ENCODE data around the gene PLAC1. TPM values are rescaled to one million over a fixed set of nuclear protein-coding genes. Genes with fewer than 3 reads are reported as not detected.

The PLAC1 gene
- total RNA-seq, 1 donor from 2014 or later = 14.5 TPM

DNA sequence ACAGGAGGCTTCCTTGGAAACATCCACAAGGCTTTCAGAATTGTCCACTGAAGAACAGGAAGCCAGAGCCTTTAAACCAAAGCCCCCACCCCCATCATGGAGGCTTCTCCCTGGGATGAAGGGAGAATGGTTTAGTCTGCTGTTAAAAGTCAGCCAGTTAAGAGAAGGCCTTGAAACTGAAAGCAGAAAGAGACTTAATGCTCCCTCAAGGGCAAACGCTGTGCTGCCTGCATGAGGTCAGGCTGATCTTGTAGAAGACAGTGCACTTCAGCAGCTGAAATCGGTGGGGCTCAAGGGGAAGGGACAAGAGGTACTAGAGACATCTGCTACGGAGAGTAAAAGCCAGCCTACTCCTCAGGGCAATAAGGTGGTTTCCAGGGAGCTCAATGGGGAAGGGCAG is 129.3 kb downstream of the PLAC1 start:
- no peaks in the 10 kb centered on the region for H3K36me3 Mint-ChIP-seq
- H3K27ac Mint-ChIP-seq = no peak overlapping the region
- H3K9me3 Mint-ChIP-seq = peaks cover 19% of the 10 kb centered on the region
- TF ChIP-seq, protein P1, sequence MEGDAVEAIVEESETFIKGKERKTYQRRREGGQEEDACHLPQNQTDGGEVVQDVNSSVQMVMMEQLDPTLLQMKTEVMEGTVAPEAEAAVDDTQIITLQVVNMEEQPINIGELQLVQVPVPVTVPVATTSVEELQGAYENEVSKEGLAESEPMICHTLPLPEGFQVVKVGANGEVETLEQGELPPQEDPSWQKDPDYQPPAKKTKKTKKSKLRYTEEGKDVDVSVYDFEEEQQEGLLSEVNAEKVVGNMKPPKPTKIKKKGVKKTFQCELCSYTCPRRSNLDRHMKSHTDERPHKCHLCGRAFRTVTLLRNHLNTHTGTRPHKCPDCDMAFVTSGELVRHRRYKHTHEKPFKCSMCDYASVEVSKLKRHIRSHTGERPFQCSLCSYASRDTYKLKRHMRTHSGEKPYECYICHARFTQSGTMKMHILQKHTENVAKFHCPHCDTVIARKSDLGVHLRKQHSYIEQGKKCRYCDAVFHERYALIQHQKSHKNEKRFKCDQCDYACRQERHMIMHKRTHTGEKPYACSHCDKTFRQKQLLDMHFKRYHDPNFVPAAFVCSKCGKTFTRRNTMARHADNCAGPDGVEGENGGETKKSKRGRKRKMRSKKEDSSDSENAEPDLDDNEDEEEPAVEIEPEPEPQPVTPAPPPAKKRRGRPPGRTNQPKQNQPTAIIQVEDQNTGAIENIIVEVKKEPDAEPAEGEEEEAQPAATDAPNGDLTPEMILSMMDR (IDR thresholded peaks at IDR 0.05; ENCODE audit: unreplicated experiment) = no peak
- H3K27me3 Mint-ChIP-seq (ENCODE audit: low read depth) = no peaks in the 10 kb centered on the region
- no peak overlapping the region for H3K4me3 Mint-ChIP-seq
- no peak for DNase-seq (ENCODE audit: low spot score in 2 of 2, unreplicated experiment in 2 of 2)
- H3K4me1 Mint-ChIP-seq = no peaks in the 10 kb centered on the region

GRCh38 chrX:134526399-134526798 is 131.9 kb downstream of the PLAC1 start:
- no peak for DNase-seq (ENCODE audit: low spot score in 2 of 2, unreplicated experiment in 2 of 2)
- Mint-ChIP-seq H3K4me1 (no peaks in the 10 kb centered on the region), H3K36me3 (no peaks in the 10 kb centered on the region), H3K27me3 (ENCODE audit: low read depth) (no peaks in the 10 kb centered on the region), H3K4me3 (no peak overlapping the region), H3K9me3 (peaks cover 14% of the 10 kb centered on the region), H3K27ac (no peak overlapping the region)
- TF ChIP-seq, protein P1 (IDR thresholded peaks at IDR 0.05; ENCODE audit: unreplicated experiment) = no peak

DNA sequence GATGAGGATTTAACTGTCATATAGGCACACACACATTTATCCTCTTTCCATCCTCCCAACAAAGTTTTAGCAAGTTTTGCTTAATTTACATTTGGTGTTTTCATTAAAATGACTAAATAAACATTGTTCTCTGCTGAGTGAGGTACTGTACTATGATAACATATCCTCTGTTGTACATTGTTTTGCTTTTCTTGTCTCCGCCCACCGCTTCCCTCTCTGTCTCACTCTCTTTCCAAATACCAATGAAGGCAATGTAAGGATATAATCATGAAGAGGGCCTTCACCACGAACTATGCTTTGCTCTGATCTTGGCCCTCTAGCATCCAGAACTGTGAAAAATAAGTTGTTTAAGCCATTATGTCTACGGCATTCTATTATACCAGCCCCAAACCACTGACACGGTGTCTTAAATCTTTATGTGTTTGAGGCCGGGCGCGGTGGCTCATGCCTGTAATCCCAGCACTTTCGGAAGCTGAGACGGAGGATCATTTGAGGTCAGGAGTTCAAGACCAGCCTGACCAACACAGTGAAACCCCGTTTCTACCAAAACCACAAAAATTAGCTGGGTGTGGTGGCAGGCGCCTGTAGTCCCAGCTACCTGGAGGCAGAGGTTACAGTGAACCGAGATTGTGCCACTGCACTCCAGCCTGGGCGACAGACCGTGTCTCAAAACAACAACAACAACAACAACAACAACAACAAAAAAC is 133.0 kb downstream of the PLAC1 start:
- DNase-seq (ENCODE audit: low spot score in 2 of 2, unreplicated experiment in 2 of 2) = no peak
- no peak overlapping the region for H3K27ac Mint-ChIP-seq
- peaks cover 13% of the 10 kb centered on the region for H3K9me3 Mint-ChIP-seq
- H3K27me3 Mint-ChIP-seq (ENCODE audit: low read depth) = no peaks in the 10 kb centered on the region
- H3K36me3 Mint-ChIP-seq = peaks cover 4% of the 10 kb centered on the region
- H3K4me3 Mint-ChIP-seq = no peak overlapping the region
- no peaks in the 10 kb centered on the region for H3K4me1 Mint-ChIP-seq
- TF ChIP-seq, protein P1 (IDR thresholded peaks at IDR 0.05; ENCODE audit: unreplicated experiment) = no peak

DNA sequence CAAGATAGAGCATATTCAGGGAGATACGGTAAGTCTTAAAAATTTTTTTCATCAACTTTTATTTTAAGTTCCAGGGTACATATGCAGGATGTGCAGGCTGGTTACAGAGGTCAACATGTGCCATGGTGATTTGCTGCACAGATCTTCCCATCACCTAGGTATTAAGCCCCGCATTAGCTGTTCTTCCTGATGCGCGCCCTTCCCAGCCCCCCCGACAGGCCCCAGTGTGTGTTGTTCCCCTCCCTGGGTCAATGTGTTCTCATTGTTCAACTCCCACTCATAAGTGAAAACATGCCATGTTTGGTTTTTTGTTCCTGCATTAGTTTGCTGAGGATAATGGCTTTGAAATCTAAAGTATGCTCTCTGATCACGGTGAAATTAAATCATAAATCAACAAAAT is 134.1 kb downstream of the PLAC1 start:
- H3K9me3 Mint-ChIP-seq = peaks cover 21% of the 10 kb centered on the region
- H3K4me1 Mint-ChIP-seq = no peaks in the 10 kb centered on the region
- H3K36me3 Mint-ChIP-seq = peaks cover 4% of the 10 kb centered on the region
- no peaks in the 10 kb centered on the region for H3K27me3 Mint-ChIP-seq (ENCODE audit: low read depth)
- DNase-seq (ENCODE audit: low spot score in 2 of 2, unreplicated experiment in 2 of 2) = no peak
- H3K27ac Mint-ChIP-seq = no peak overlapping the region
- TF ChIP-seq, protein P1 (IDR thresholded peaks at IDR 0.05; ENCODE audit: unreplicated experiment) = no peak
- no peak overlapping the region for H3K4me3 Mint-ChIP-seq

GRCh38 chrX:134520860-134521390 is 137.3 kb downstream of the PLAC1 start:
- Mint-ChIP-seq H3K9me3 (peaks cover 22% of the 10 kb centered on the region), H3K4me1 (no peaks in the 10 kb centered on the region), H3K4me3 (no peak overlapping the region), H3K27ac (no peak overlapping the region), H3K36me3 (peaks cover 5% of the 10 kb centered on the region), H3K27me3 (ENCODE audit: low read depth) (no peaks in the 10 kb centered on the region)
- no peak for DNase-seq (ENCODE audit: low spot score in 2 of 2, unreplicated experiment in 2 of 2)
- TF ChIP-seq, protein P1 (IDR thresholded peaks at IDR 0.05; ENCODE audit: unreplicated experiment) = no peak

Small RNA genes lying within 50 kb of the gene (microRNA-seq; reads per million reads assigned to microRNA genes)
- gene MIR424 = 22,036 reads per million, percentile 98 among the genes with 10 or more reads in this experiment
- gene MIR450A1 = 23.2 reads per million, percentile 45 among the genes with 10 or more reads in this experiment
- gene MIR450A2 = 29.0 reads per million, percentile 49 among the genes with 10 or more reads in this experiment
- gene MIR450B = 141 reads per million, percentile 64 among the genes with 10 or more reads in this experiment
- 661 reads per million, percentile 77 among the genes with 10 or more reads in this experiment for gene MIR503
- gene MIR542 = 574 reads per million, percentile 75 among the genes with 10 or more reads in this experiment

Other genes with a start within 250 kb of the PLAC1 start
- gene HPRT1, start 198.3 kb downstream of the PLAC1 start, total RNA-seq = 17.8 to 21.8 TPM (median 18.3 TPM) in 3 replicates
- gene PABIR2, start 138.7 kb upstream of the PLAC1 start, total RNA-seq = 22.0 to 23.0 TPM (median 22.0 TPM) in 3 replicates